ENCODE measurements around the gene TMEM14C. TPM values are rescaled to one million over a fixed set of nuclear protein-coding genes. Genes with fewer than 3 reads are reported as not detected.

TMEM14C gene
- polyA plus RNA-seq (ENCODE audit: insufficient read length in 4 of 4): 100 to 1,000 TPM; 167 to 184 (median 176) TPM

DNA sequence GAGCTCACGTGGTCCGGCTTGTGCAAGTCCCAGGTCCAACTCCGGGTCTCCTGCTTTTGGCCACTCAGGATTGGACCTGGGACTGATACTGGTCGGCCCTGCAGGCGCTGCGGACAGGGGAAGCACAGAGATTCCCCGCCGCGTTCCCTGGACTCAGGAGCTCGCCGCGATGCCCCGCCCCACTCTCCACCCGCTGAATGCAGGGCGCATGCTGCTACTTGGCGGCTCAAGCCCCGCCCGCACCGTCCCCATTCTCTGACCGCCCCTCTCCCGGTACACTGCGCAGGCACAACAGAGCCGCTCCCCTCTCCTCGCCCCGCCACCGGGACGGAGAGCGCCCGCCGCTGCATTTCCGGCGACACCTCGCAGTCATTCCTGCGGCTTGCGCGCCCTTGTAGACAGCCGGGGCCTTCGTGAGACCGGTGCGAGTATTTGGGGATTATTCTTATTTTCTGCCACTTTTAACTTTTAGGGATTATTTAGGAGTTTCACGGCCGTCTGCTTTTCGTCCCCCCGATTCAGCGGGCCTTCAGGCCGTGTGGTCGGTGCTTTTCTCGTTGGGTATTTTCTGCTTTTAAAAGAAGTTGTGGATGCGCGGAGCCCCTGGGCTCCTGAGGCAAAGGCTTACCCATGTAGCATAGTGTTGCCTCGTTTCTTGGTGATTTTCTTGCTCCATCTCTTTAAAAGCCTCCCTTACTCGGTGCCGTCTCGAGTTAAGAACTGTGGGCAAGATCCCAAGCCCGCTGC, at the start of gene TMEM14C:
TSS of gene TMEM14C (plus strand) at position 251 of the 747 bp plus-strand sequence. CDS start 1,544 bp downstream, outside the sequence.
- peak; percentile 93 to 97 (median 95) for DNase-seq (ENCODE audit: low read depth in 4 of 4, low spot score in 3 of 4)

DNA sequence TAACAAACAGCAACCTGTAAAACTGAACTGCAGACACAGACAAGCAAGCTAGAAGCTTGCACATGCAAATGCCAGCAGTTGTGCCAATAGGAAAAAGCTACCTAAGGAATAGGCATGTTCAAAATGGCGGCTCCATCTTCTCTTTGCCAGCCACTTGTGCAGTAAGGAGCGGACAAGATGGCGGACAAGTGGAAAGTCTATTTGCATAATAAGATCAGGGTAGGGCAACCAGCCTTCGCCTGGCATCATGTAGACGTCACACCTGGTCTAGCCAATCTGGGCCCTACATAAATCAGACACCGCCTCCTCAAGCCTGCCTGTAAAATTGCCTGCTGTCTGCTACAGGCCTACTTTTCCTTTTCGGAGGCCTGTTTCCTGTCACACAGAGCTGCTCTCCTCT, 46.5 kb upstream of the TMEM14C start:
- no peak for DNase-seq (ENCODE audit: low read depth in 4 of 4, low spot score in 3 of 4)

DNA sequence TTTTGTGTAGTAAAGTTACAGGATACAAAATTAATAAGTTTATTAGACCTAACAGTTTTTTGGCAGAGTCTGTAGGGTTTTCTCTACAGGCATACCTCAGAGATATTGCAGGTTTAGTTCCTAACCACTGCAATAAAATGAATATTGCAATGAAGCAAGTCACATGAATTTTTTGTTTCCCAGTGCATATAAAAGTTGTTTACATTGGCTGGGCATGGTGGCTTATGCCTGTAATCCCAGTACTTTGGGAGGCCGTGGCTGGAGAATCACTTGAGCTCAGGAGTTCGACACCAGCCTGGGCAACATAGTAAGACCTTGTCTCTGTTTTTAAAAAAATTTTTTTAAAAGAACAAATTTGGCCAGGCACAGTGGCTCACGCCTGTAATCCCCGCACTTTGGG, 44.4 kb upstream of the TMEM14C start:
- DNase-seq (ENCODE audit: low read depth in 4 of 4, low spot score in 3 of 4): no peak

DNA sequence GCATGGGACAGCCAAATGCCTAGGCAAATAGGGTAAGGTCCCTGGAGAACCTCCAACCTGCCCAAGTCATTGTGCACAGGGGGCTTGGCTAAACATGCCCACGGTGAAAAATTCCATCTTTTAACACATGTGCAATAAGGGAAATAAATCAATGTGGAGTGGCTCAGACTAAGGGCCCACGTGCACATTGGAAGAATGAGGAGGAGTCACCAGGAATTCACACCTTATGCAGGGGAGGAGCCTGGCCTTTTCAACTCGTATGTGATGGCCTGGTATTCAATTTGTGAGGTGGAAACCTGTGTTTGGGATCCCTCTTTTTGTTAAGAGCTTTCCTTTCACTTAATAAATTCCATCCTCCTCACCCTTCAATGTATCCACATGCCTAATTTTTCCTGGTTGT, 41.1 kb upstream of the TMEM14C start:
- DNase-seq (ENCODE audit: low read depth in 4 of 4, low spot score in 3 of 4): no peak

DNA sequence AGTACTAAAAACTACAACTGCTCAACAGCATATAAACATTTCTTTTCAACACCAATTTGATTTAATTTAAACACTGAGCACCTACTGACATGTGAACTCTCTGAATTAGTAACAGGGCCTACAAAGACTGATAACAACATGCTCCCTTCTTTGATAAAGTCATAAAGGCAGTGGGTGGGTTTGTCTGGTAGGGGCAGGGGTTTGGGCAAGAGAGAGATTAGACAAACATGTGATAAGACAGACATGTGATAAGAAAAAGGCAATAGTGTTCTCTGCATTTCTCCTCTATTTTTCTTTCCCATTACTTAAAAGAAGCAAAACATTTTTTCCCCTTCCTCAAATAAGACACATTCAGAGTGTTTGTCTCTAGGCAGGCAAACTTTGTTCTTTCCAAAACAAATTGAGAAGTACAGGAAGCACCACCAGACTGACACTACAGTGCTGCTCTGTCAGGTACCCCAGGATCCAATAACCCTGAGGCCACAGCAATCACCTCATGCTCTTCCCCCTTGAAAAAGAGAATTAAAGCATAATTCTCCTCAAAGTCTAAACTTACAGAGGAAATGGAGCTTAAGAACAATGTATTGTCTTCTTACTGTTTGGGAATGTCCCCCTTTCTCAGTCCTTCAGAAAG, 40.4 kb upstream of the TMEM14C start:
- DNase-seq (ENCODE audit: low read depth in 4 of 4, low spot score in 3 of 4): no peak

DNA sequence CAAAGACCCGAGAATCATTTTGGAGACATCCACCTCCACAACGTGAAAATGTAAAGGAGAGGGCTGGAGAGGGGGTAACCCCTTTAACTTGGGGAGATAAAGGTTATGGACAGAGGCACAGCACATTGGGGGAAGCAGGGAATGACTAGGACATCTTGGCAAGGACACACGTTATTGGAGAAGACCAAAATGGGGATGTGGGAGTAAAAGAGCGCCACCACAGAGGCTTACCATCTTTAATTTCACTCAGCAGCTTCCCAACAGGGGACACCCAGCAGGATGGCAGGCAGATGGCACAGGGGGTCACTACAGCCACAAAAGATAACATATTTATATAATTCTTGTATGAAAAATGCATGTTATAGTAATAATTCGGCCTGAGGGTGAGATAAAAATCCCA, 38.3 kb upstream of the TMEM14C start:
- no peak for DNase-seq (ENCODE audit: low read depth in 4 of 4, low spot score in 3 of 4)

DNA sequence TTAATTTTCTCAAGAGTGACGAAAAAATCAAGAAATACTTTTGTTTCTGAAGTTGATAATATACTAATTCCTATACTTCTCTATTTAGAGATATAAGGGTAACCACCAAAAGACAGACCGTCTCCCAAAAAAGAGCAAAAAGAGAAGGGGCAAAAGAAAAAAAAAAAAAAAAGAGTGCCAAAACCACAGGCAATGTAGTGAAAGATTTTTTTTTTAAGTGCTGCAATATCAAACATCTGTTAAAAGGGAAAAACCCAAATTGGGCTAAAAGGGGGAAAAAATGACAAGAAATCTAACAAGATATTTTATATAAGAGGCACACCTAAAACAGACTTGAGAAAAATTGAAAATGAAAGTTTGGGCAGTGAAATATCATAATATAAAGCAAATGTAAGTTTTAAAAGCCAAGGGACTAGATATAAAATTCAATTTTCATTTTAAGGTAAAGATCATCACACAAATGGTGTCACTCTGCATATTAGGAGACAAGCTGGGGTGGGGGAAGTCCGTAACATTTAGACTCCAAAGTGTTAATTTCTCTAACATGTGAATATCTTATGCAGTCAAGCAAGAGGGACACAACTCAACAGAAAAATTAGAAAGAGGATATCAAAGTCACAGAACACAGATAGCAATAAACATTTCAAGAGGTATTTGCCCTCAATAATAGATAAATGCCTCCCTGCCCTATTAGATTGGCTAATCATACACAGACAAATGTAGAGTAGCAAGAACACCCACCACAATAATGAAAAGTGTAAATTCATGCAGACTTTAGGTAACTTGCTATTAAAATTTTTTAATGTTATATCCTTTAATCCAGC, 37.6 kb upstream of the TMEM14C start:
- no peak for DNase-seq (ENCODE audit: low read depth in 4 of 4, low spot score in 3 of 4)

DNA sequence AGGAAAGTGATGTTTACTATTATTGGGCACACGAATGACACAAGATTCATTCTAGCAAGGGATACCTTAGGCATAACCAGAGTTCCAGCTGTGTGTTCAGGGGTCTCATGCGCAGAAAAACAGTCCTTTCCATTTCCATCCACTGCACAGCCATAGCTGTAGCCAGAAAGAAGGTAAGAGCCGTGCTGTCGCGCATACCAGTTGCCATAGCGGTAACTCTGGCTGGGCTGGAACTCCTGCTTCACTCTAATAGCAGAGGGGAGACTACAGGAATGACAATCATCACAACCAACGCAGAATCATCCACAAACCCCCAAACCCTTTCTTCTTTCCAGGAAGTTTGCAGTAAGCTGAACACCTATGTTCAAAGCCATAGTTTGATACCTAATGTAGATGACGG, 36.0 kb upstream of the TMEM14C start:
- no peak for DNase-seq (ENCODE audit: low read depth in 4 of 4, low spot score in 3 of 4)

DNA sequence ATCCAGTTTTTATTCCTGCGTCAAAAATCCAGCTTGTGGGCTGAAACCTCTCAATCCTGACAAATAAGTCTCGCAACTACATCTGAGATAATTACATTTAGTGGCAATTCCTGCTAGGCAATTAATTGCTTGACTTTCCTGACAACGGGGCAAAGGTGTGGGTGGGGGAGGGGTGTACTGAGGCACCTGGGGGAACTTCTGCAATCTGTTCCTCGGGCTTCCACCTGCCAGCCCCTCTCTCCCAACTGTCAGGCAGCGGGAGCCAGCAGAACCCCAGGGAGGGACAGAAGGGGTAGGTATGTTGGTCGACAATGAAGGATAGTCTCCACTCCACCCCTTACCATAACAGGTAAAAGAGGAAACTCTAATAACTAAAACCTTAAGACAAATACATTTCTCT, 35.3 kb upstream of the TMEM14C start:
- DNase-seq (ENCODE audit: low read depth in 4 of 4, low spot score in 3 of 4): no peak

DNA sequence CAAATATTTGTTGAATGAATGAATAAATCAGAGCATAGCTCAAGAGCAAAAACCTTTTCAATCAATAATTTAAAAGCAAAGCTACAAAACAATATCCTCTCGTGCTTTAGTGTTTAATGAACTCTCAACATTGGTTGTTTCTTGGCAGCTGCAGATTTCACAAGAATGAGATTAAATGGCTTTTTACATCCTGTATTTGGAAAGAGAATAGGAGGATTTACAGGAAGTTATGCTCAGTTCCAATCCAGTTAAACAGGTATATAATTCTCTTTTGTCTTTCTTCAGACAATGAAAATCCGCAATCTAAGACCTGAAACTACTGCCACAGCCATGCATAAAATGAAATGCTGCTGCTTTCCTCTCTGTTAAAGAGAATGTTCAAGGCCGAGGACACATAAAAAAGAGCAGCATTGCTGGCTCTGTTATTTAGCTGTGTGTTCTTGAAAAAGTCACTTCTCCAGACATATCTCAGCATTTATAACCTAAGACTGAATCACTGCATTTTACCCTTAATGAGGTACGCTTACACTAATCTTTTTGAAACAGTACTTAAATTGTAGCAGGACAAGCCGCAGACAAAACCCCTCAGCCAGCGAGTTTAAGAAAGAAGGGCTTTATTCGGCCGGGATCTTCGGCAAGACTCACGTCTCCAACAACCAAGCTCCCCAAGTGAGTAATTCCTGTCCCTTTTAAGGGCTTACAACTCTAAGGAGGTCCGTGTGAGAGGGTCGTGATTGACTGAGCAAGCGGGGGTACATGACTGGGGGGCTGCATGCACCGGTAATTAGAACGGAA, 32.0 kb upstream of the TMEM14C start:
- DNase-seq (ENCODE audit: low read depth in 4 of 4, low spot score in 3 of 4): no peak

DNA sequence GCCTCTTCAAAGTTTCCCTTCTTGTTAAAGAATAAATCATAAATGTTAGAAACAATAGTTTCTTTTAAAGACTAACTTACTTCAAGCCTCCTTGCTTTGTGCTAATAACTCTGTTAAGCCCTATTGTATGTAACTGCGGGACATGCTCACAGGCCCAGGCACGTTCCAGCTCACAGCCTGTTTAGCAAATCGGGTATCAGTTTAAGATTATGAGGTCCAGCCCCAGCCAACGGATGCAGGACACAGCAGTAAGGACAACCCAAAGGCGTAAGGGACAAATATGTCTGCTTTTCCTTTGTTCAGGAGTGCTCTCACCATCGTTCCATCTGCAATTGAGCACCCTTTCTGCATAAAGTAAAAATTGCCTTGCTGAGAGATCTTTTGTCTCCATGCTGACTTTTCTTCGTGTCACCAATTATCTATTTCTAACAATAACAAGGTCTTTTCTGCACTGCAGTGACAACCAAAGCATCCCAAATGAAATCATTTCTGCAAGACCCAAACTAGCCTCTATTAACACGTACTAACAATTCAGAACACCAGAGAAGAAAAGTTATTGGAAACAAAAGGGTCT, 29.8 kb upstream of the TMEM14C start:
- DNase-seq (ENCODE audit: low read depth in 4 of 4, low spot score in 3 of 4): no peak

DNA sequence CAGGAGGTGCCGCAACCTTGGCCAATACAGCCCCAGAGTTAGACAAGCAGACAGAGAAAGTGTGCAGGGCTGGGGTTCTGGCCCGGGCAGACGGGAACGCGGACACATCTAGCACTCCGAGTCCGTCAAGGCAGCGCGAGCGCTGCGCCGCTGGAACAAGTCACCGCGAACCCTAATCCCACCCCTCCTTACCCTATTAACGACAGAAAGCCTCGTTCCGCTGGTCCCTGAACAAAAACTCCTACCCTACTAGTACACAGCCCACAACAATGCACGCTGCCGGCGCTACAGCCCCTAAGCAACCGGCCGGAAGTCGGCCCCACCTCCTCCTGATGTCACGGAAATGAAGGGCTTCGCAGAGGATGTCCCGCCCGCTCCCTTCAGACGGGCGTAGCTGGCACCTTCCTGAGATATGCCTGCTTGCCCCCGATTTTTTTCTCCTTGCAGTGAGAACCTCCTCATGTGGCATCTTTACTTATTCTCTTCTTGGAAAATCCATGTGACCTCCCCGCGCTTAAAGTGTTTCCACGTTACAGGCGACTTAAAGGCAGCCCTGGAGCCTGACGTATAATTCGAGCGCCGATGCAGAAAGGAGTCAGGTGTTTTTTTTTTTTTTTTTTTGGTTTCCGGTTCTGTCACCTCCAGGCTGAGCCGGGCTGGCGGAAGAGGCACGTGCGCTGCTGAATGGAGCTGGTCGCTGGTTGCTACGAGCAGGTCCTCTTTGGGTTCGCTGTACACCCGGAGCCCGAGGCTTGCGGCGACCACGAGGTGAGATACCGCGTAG, 28.4 kb upstream of the TMEM14C start, which contains the start of the genes C6orf52 and PAK1IP1:
TSS of gene C6orf52 (minus strand) at position 315 of the 784 bp plus-strand sequence. CDS start 7,066 bp downstream, outside the sequence.
TSS of gene PAK1IP1 (plus strand) at position 671 of the 784 bp plus-strand sequence. CDS start at position 685, 14 bp downstream.
- peak; percentile 90 to 95 (median 95) for DNase-seq (ENCODE audit: low read depth in 4 of 4, low spot score in 3 of 4)

DNA sequence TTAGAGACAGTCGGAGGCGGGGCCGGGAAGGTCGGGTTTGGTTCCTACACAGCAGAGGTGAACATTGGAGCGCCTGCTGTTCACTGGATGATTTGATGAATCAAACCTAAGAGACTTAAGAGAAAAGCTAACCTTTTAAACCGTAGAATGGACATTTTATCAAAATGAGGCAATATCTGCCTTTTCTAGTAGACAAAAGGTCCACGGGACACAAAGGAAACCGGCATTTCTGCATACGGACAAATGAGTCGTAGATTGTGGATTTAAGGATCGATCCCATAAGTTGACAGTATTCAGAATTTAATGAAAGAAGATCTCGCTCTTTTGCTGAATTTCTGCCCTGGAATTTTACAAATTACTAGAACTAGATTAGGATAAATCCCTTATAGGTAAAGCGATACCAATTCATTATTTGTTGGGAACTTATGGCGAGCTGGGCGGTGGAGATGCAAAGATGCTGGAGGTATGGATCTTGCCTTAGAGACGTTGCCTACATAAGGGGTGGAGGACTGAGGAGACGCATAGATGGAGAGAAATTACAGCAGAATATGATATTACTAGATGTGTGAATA, 27.7 kb upstream of the TMEM14C start:
- no peak for DNase-seq (ENCODE audit: low read depth in 4 of 4, low spot score in 3 of 4)

DNA sequence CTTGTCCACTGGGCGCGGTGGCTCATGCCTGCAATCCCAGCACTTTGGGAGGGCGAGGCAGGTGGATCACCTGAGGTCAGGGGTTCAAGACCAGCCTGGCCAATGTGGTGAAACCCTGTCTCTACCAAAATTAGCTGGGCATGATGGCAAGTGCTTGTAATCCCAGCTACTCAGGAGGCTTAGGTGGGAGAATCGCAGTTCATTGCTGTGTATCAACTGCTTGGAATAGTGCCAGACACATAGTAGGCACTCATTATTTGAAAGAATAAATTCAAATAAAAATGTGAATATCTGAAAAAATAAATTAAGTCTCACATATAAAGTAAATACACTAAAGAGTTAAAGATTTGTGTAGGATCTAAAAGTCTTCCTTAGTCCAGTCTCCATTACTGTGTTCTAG, 26.2 kb upstream of the TMEM14C start:
- no peak for DNase-seq (ENCODE audit: low read depth in 4 of 4, low spot score in 3 of 4)

DNA sequence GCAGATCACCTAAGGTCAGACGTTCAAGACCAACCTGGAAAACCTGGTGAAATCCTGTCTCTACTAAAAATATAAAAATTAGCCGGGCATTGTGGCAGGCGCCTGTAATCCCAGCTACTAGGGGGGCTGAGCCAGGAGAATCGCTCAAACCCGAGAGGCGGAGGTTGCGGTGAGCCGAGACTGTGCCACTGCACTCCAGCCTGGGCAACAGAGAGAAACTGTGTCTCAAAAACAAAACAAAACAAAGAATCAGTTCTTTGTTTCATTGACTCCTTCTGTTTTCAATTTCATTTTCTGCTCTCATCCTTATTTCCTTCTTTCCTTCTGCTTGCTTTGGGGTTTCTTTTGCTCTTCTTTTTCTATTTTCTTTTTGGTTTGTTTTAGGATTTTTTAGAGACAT, 8.9 kb upstream of the TMEM14C start:
- no peak for DNase-seq (ENCODE audit: low read depth in 4 of 4, low spot score in 3 of 4)

DNA sequence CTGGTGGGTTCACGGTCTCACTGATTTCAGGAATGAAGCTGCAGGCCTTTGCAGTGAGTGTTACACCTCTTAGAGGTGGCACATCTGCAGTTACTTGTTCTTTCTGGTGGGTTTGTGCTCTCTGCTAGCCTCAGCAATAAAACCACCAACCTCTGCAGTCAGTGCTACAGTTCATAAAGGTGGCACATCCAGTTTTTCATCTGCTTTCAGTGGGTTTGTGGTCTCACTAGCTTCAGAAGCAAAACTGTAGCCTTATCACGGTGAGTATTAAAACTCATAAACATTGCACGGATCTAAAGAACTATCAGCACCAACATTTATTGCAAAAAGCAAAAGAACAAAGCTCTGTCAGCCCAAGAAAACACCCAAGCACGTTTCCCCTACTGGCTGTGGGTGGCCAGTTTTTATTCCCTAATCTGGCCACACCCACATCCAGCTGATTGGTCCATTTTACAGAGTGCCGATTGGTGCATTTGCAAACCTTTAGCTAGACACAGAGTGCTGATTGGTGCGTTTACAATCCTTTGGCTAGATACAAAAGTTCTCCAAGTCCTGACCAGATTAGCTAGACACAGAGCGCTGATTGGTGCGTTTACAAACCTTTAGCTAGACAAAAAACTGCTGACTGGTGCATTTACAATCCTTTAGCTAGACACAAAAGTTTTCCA, 3.4 kb upstream of the TMEM14C start:
- no peak for DNase-seq (ENCODE audit: low read depth in 4 of 4, low spot score in 3 of 4)

DNA sequence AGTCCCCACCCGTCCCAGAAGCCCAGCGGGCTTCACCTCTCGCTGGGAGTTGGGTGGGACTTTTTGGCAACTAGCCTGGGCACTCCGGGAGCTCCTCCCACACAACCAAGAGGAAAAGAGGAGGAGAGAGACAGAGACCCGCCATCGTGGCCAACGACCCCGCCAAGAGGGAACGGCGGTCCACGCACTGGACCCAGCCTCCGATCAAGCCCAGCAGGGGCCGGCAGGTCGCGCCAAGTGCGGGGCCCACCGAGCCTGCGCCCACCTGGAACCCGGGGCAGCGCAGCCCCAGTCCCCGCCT, 3.0 kb upstream of the TMEM14C start:
- DNase-seq (ENCODE audit: low read depth in 4 of 4, low spot score in 3 of 4): no peak

DNA sequence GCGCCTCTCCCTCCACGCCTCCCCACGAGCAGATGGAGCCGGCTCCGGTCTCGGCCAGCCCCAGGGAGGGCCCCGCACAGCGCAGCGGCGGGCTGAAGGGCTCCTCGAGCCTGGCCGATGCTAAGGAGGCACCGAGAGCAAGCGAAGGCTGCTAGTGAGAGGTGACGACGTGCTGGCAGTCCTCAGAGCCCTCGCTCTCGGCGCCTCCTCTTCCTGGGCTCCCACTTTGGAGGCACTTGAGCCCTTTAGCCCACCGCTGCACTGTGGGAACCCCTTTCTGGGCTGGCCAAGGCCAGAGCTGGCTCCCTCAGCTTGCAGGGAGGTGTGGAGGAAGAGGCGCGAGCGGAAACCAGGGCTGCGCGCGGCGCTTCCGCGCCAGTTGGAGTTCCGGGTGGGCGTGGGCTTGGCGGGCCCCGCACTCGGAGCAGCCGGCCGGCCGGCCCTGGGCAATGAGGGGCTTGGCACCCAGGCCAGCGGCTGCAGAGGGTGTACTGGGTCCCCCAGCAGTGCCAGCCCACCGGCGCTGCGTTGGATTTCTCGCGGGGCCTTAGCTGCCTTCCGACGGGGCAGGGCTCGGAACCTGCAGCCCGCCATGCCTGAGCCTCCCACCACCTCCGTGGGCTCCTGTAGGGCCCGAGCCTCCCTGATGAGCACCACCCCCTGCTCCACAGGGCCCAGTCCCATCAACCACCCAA, 2.5 kb upstream of the TMEM14C start:
- no peak for DNase-seq (ENCODE audit: low read depth in 4 of 4, low spot score in 3 of 4)

Measured in right renal pelvis (tissue), 4 donors.